Muscle of leg (tissue), 16 donors: ENCODE results near the gene MPPE1. TPM values are rescaled to one million over a fixed set of nuclear protein-coding genes. Genes with fewer than 3 reads are reported as not detected.

Experiments used
- DNase-seq: peaks from one replicate; pipeline ENCODE4 v3.0.0; 2013
- H3K27ac ChIP-seq: one replicate; pipeline ENCODE4 v1.5.1; 2013; ENCODE audit warnings: mild to moderate bottlenecking, low read length, control low read depth
- H3K27me3 ChIP-seq: one replicate; pipeline ENCODE4 v1.6.1; 2013; ENCODE audit warnings: low read length; ENCODE audit not compliant: control insufficient read depth, insufficient read depth
- H3K36me3 ChIP-seq: one replicate; pipeline ENCODE4 v1.6.1; 2013; ENCODE audit warnings: low read length; ENCODE audit not compliant: control insufficient read depth, insufficient read depth
- H3K4me1 ChIP-seq: one replicate; pipeline ENCODE4 v1.6.1; 2013; ENCODE audit warnings: low read length; ENCODE audit not compliant: control insufficient read depth, insufficient read depth
- H3K4me3 ChIP-seq: one replicate; pipeline ENCODE4 v1.5.1; 2013; ENCODE audit warnings: low read length, control low read depth
- H3K9me3 ChIP-seq: replicated peaks from 2 replicates; pipeline ENCODE4 v1.6.1; 2013; ENCODE audit warnings: low read depth, low read length; ENCODE audit not compliant: control insufficient read depth
- WGBS: methylation state at CpG from one replicate; pipeline ENCODE4 v1.1.5; 2013; ENCODE audit warnings: missing lambda C conversion rate; ENCODE audit not compliant: insufficient coverage; 5-methylcytosine and 5-hydroxymethylcytosine counted together
- long read RNA-seq, 11 donors: transcript quantifications; one replicate each; lab custom pipeline, GENCODE V29; 2026
- polyA plus RNA-seq, 8 donors: library from polyadenylated mRNA; unstranded; fragments of 120-200 nt; gene quantifications; one replicate each; pipeline versions ENCODE4 v1.2.1 to v1.2.3, GENCODE V29; 2013; ENCODE audit warnings: inconsistent platforms in 1 of 8, low replicate concordance in 1 of 8; ENCODE audit not compliant: insufficient read length in 8 of 8, insufficient read depth in 1 of 8
- total RNA-seq: library from RNA; stranded (reverse); fragments of 120-200 nt; gene quantifications from one replicate; pipeline ENCODE4 v1.2.4, GENCODE V29; 2013

The MPPE1 gene, protein sequence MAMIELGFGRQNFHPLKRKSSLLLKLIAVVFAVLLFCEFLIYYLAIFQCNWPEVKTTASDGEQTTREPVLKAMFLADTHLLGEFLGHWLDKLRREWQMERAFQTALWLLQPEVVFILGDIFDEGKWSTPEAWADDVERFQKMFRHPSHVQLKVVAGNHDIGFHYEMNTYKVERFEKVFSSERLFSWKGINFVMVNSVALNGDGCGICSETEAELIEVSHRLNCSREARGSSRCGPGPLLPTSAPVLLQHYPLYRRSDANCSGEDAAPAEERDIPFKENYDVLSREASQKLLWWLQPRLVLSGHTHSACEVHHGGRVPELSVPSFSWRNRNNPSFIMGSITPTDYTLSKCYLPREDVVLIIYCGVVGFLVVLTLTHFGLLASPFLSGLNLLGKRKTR
- total RNA-seq (22.6 TPM), polyA plus RNA-seq (10 to 100 TPM; 20.1 to 32.1 (median 23.8) TPM)
- long read RNA-seq, donor 1, full-length matches to known transcripts = 2 of 2 reads
- long read RNA-seq, donor 1, partial matches to known transcripts = 0 of 2 reads
- long read RNA-seq, donor 1, other reads (novel, unspliced or antisense) = 0 of 2 reads
- long read RNA-seq, donor 2 = 0 reads
- long read RNA-seq, donor 3, full-length matches to known transcripts = 4 of 4 reads
- long read RNA-seq, donor 3, partial matches to known transcripts = 0 of 4 reads
- long read RNA-seq, donor 3, other reads (novel, unspliced or antisense) = 0 of 4 reads
- long read RNA-seq, donor 4, full-length matches to known transcripts = 1 of 1 reads
- long read RNA-seq, donor 4, partial matches to known transcripts = 0 of 1 reads
- long read RNA-seq, donor 4, other reads (novel, unspliced or antisense) = 0 of 1 reads
- long read RNA-seq, donor 5, full-length matches to known transcripts = 10 of 10 reads
- long read RNA-seq, donor 5, partial matches to known transcripts = 0 of 10 reads
- long read RNA-seq, donor 5, other reads (novel, unspliced or antisense) = 0 of 10 reads
- long read RNA-seq, donor 6, partial matches to known transcripts = 0 of 3 reads
- long read RNA-seq, donor 6, other reads (novel, unspliced or antisense) = 0 of 3 reads
- long read RNA-seq, donor 7, full-length matches to known transcripts = 6 of 6 reads
- long read RNA-seq, donor 7, partial matches to known transcripts = 0 of 6 reads
- long read RNA-seq, donor 7, other reads (novel, unspliced or antisense) = 0 of 6 reads
- long read RNA-seq, donor 8, partial matches to known transcripts = 0 of 1 reads
- long read RNA-seq, donor 8, other reads (novel, unspliced or antisense) = 0 of 1 reads
- long read RNA-seq, donor 9, full-length matches to known transcripts = 2 of 2 reads
- long read RNA-seq, donor 9, partial matches to known transcripts = 0 of 2 reads
- long read RNA-seq, donor 9, other reads (novel, unspliced or antisense) = 0 of 2 reads
- long read RNA-seq, donor 10, full-length matches to known transcripts = 1 of 1 reads
- long read RNA-seq, donor 10, partial matches to known transcripts = 0 of 1 reads
- long read RNA-seq, donor 10, other reads (novel, unspliced or antisense) = 0 of 1 reads
- long read RNA-seq, donor 11, full-length matches to known transcripts = 4 of 4 reads
- long read RNA-seq, donor 11, partial matches to known transcripts = 0 of 4 reads
- long read RNA-seq, donor 11, other reads (novel, unspliced or antisense) = 0 of 4 reads

GRCh38 chr18:11908182-11909060 is at the start of gene MPPE1:
TSS of gene MPPE1 (minus strand) at chr18:11908317. CDS start at chr18:11897264, 11,053 bp downstream.
- H3K4me1 ChIP-seq = peaks cover 9% of the 10 kb centered on the region

GRCh38 chr18:11957636-11958035 is 49.5 kb upstream of the MPPE1 start:
- WGBS = 40% methylated on average over 1 of the region's 2 CpGs
- H3K36me3 ChIP-seq = no peaks in the 10 kb centered on the region

More at GRCh38 chr18:11908182-11909060, at the start of gene MPPE1:
- peak within 1 kb of the TSS; percentile 99 for H3K27ac ChIP-seq
- peak within 1 kb of the TSS; percentile 90 for H3K4me3 ChIP-seq
- DNase-seq = peak; percentile 96
- no peaks in the 10 kb centered on the region for H3K27me3 ChIP-seq
- WGBS = under 1% methylated on average over 98 of the region's 106 CpGs
- H3K36me3 ChIP-seq = peaks cover 7% of the 10 kb centered on the region
- H3K9me3 ChIP-seq = no peaks in the 10 kb centered on the region

GRCh38 chr18:11956371-11957308 is 48.5 kb upstream of the MPPE1 start:
- no peak overlapping the region for H3K27ac ChIP-seq
- H3K4me1 ChIP-seq = peaks cover 15% of the 10 kb centered on the region
- H3K9me3 ChIP-seq = peaks cover 2% of the 10 kb centered on the region
- no peak for DNase-seq
- WGBS = 100% methylated on average over 3 of the region's 10 CpGs
- no peaks in the 10 kb centered on the region for H3K27me3 ChIP-seq
- H3K4me3 ChIP-seq = no peak overlapping the region
- no peaks in the 10 kb centered on the region for H3K36me3 ChIP-seq

More at GRCh38 chr18:11957636-11958035, 49.5 kb upstream of the MPPE1 start:
- Histone ChIP-seq H3K4me1 (peaks cover 12% of the 10 kb centered on the region), H3K27me3 (no peaks in the 10 kb centered on the region), H3K27ac (no peak overlapping the region), H3K4me3 (no peak overlapping the region), H3K9me3 (peaks cover 2% of the 10 kb centered on the region)
- DNase-seq = peak; percentile 41

DNA sequence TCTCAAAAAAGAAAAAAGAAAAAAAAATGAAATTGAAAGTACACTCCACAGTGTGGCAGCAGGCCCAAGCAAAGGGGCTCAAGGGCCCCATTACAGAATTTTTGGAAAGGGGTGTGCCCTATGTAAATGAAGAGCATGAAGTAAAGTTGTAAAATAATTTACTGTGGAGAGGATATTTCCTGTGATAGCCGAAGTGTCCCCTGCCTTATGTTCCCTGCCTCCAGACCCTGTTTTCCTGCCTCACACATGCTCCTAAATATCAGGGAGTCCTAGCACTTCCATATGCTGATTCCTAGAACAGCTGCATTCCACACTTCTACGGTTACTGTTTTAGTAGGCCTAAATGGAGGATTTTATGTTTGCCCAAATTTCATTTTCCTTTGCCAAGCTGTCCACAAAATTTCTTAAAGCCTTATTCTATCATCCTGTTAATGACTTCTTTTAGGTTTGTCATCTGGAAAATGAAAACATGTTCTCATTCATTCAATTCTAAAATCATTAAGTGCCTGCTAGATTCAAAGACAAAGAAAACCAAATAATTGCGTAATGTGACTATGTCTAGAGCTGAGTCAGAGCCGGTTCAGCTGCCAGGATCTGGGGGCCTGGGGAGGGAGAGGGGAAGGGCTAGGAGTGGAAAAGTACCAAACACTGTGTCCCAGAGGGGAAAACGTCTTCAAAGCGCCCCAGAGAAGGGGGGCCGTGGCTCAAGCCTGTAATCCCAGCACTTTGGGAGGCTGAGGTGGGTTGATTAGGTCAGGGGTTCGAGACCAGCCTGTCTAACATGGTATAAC is 47.3 kb upstream of the MPPE1 start:
- Histone ChIP-seq H3K27ac (peak overlapping the region; percentile 69), H3K27me3 (no peaks in the 10 kb centered on the region), H3K36me3 (no peaks in the 10 kb centered on the region), H3K9me3 (peaks cover 2% of the 10 kb centered on the region), H3K4me3 (no peak overlapping the region), H3K4me1 (peaks cover 22% of the 10 kb centered on the region)
- DNase-seq = peak; percentile 95
- 0% methylated on average over 3 of the region's 8 CpGs for WGBS

GRCh38 chr18:11953113-11953512 is 45.0 kb upstream of the MPPE1 start:
- no peak overlapping the region for H3K4me3 ChIP-seq
- WGBS = 83% methylated on average over 2 of the region's 5 CpGs
- no peaks in the 10 kb centered on the region for H3K36me3 ChIP-seq
- DNase-seq = no peak
- H3K27me3 ChIP-seq = no peaks in the 10 kb centered on the region
- peaks cover 2% of the 10 kb centered on the region for H3K9me3 ChIP-seq
- H3K27ac ChIP-seq = no peak overlapping the region
- peaks cover 22% of the 10 kb centered on the region for H3K4me1 ChIP-seq

DNA sequence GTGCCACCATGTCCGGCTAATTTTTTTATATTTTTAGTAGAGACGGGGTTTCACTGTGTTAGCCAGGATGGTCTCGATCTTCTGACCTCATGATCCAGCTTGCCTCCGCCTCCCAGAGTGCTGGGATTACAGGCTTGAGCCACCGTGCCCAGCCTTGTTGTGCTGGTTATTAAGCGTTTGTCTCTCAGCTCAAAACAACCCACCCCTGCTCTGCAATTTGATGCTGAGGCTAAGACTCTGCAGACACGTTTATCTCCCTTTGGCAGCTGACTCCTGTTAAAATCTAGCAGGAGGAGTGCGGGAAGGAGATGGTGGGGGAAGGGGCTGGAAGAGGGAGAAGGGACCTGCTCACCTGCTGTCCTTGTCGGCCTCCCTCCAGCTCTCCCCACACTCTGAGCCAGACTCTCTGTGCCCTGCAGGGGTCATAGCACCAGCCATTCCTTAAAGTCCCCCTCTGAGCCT is 43.3 kb upstream of the MPPE1 start:
- Histone ChIP-seq H3K4me1 (peaks cover 34% of the 10 kb centered on the region), H3K27me3 (no peaks in the 10 kb centered on the region), H3K36me3 (no peaks in the 10 kb centered on the region), H3K4me3 (no peak overlapping the region), H3K9me3 (peaks cover 2% of the 10 kb centered on the region), H3K27ac (peak overlapping the region; percentile 0)
- WGBS = 30% methylated on average over 5 of the region's 9 CpGs
- DNase-seq = peak; percentile 76

- 58% methylated on average over 3 of the region's 5 CpGs for WGBS
- H3K27me3 ChIP-seq = no peaks in the 10 kb centered on the region
- no peak for DNase-seq
- no peak overlapping the region for H3K27ac ChIP-seq
- peaks cover 34% of the 10 kb centered on the region for H3K4me1 ChIP-seq
- H3K4me3 ChIP-seq = no peak overlapping the region
- no peaks in the 10 kb centered on the region for H3K36me3 ChIP-seq
- H3K9me3 ChIP-seq = peaks cover 2% of the 10 kb centered on the region
These were observed 42.7 kb upstream of the MPPE1 start for GRCh38 chr18:11950824-11951223.
